ENCODE measurements around the gene LHX5. TPM values are rescaled to one million over a fixed set of nuclear protein-coding genes. Genes with fewer than 3 reads are reported as not detected.

LHX5 gene
- total RNA-seq, 1 experiment from 2014 or later = 1.9 TPM

- Histone ChIP-seq H2AFZ (ENCODE audit: low read length) (no peak overlapping the region), H3K23ac (ENCODE audit: insufficient read length, low read depth, low read length) (no peak overlapping the region), H2BK12ac (ENCODE audit: insufficient read length, low read depth, low read length) (no peak overlapping the region), H3K56ac (ENCODE audit: insufficient read length, low read depth, low read length) (no peak overlapping the region), H4K91ac (ENCODE audit: insufficient read length, low read depth, low read length) (no peak overlapping the region), H3K23me2 (ENCODE audit: insufficient read length, low read depth, low read length, poor library complexity, severe bottlenecking) (no peaks in the 10 kb centered on the region), H4K8ac (replicated peaks; ENCODE audit: insufficient read length, low read depth, low read length) (no peak overlapping the region), H3K4me1 (ENCODE audit: insufficient read depth, low read length) (no peaks in the 10 kb centered on the region), H2AK5ac (ENCODE audit: insufficient read length, low read length) (no peak overlapping the region), H3K18ac (ENCODE audit: insufficient read length, low read depth, low read length) (no peak overlapping the region), H3K27me3 (ENCODE audit: insufficient read depth, low read length) (no peaks in the 10 kb centered on the region), H2BK120ac (ENCODE audit: low read depth, low read length, poor library complexity, severe bottlenecking) (no peak overlapping the region), H3K4me2 (ENCODE audit: insufficient read depth, insufficient read length, low read length) (no peak overlapping the region), H2BK20ac (ENCODE audit: low read depth, low read length, poor library complexity, severe bottlenecking) (no peak overlapping the region), H3K79me1 (ENCODE audit: insufficient read depth, low read depth, low read length, poor library complexity, severe bottlenecking) (no peaks in the 10 kb centered on the region), H3K79me2 (ENCODE audit: insufficient read depth, low read length) (no peaks in the 10 kb centered on the region), H2BK5ac (ENCODE audit: insufficient read length, low read length) (no peak overlapping the region), H3K4ac (ENCODE audit: low read depth, low read length) (no peak overlapping the region), H3K9me3 (ENCODE audit: control insufficient read depth, low read depth, low read length) (no peaks in the 10 kb centered on the region), H4K20me1 (ENCODE audit: control insufficient read depth, insufficient read depth, insufficient read length) (no peaks in the 10 kb centered on the region), H3T11ph (ENCODE audit: low read length) (no peak overlapping the region), H4K5ac (ENCODE audit: insufficient read length, low read depth, low read length) (no peak overlapping the region), H3K14ac (ENCODE audit: insufficient read depth, low read length) (no peak overlapping the region), H3K27ac (ENCODE audit: insufficient read length, low read depth, low read length) (no peak overlapping the region), H3K9ac (ENCODE audit: extremely low read depth, insufficient read length, low read length) (no peak overlapping the region), H2BK15ac (ENCODE audit: low read depth, low read length) (no peak overlapping the region)
- Mint-ChIP-seq H3K36me3 (ENCODE audit: insufficient read depth in 1 of 3, low read depth in 3 of 3) (no peaks in the 10 kb centered on the region), H3K27me3 (ENCODE audit: low read depth) (no peaks in the 10 kb centered on the region; the same call in none of the 2 replicates), H3K9me3 (no peaks in the 10 kb centered on the region), H3K4me3 (no peak overlapping the region), H3K4me1 (peaks cover 17 to 30% of the 10 kb centered on the region in 2 experiments), H3K27ac (no peak overlapping the region; a peak in 1 of 7 replicates)
- TF ChIP-seq, protein P1, sequence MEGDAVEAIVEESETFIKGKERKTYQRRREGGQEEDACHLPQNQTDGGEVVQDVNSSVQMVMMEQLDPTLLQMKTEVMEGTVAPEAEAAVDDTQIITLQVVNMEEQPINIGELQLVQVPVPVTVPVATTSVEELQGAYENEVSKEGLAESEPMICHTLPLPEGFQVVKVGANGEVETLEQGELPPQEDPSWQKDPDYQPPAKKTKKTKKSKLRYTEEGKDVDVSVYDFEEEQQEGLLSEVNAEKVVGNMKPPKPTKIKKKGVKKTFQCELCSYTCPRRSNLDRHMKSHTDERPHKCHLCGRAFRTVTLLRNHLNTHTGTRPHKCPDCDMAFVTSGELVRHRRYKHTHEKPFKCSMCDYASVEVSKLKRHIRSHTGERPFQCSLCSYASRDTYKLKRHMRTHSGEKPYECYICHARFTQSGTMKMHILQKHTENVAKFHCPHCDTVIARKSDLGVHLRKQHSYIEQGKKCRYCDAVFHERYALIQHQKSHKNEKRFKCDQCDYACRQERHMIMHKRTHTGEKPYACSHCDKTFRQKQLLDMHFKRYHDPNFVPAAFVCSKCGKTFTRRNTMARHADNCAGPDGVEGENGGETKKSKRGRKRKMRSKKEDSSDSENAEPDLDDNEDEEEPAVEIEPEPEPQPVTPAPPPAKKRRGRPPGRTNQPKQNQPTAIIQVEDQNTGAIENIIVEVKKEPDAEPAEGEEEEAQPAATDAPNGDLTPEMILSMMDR (conservative IDR thresholded peaks at IDR 0.05) = no peak
- no CpG with 5 or more reads among the region's 2 CpGs for WGBS (ENCODE audit: extremely low coverage, insufficient read length, low lambda C conversion rate)
- no peak for DNase-seq
Measured at GRCh38 chr12:113420996-113421595, 50.6 kb downstream of the LHX5 start.
